Neural cell (in vitro differentiated cells): Measurements from ENCODE around the gene CHM. TPM values are rescaled to one million over a fixed set of nuclear protein-coding genes. Genes with fewer than 3 reads are reported as not detected.
A peak's percentile ranks its signal among the peaks of the same experiment; 100 is the strongest.

Experiments
- H2AFZ ChIP-seq: fragments of 200-600, 300-800 bp; sonication (generic), shearing (Covaris generic); 2 replicates; pipeline ENCODE4 v1.6.0; 2014; ENCODE audit warnings: low read depth, mild to moderate bottlenecking, antibody characterized with exemption, low read length, moderate library complexity
- H3F3A ChIP-seq: fragments of 200-600 bp; shearing (Covaris generic); 2 replicates; pipeline ENCODE4 v1.6.1; 2016; ENCODE audit warnings: mild to moderate bottlenecking, moderate library complexity, mixed read lengths, antibody characterized with exemption, low read length; ENCODE audit not compliant: insufficient read depth, poor library complexity, severe bottlenecking
- H3K27ac ChIP-seq: fragments of 200-600, 300-800 bp; sonication (generic), shearing (Covaris generic); 2 replicates; pipeline ENCODE4 v1.5.1; 2014; ENCODE audit warnings: mild to moderate bottlenecking, low read length, moderate library complexity
- H3K27me3 ChIP-seq: fragments of 300-800, 200-600 bp; sonication (generic), shearing (Covaris generic); 2 replicates; pipeline ENCODE4 v1.6.0; 2014; ENCODE audit warnings: mild to moderate bottlenecking, low read depth, low read length, moderate library complexity; ENCODE audit not compliant: insufficient read depth
- H3K36me3 ChIP-seq: fragments of 300-800, 200-600 bp; sonication (generic), shearing (Covaris generic); 2 replicates; pipeline ENCODE4 v1.5.1; 2014; ENCODE audit warnings: mild to moderate bottlenecking, antibody characterized with exemption, low read length, moderate library complexity; ENCODE audit not compliant: insufficient read depth
- H3K4me2 ChIP-seq: fragments of 300-800, 200-600 bp; sonication (generic), shearing (Covaris generic); 2 replicates; pipeline ENCODE4 v1.6.0; 2014; ENCODE audit warnings: mild to moderate bottlenecking, low read length
- H3K4me3 ChIP-seq: fragments of 300-800, 200-600 bp; sonication (generic), shearing (Covaris generic); 2 replicates; pipeline ENCODE4 v1.5.1; 2014; ENCODE audit warnings: mild to moderate bottlenecking, low read length, moderate library complexity
- H3K79me2 ChIP-seq: fragments of 200-600 bp; shearing (Covaris generic); replicated peaks from 2 replicates; pipeline ENCODE4 v1.6.0; 2014; ENCODE audit warnings: mild to moderate bottlenecking, low read length, moderate library complexity; ENCODE audit not compliant: insufficient read depth
- H3K9ac ChIP-seq: fragments of 300-800, 200-600 bp; sonication (generic), shearing (Covaris generic); 2 replicates; pipeline ENCODE4 v1.6.1; 2016; ENCODE audit warnings: mild to moderate bottlenecking, low read length, mixed read lengths
- H3K9me2 ChIP-seq: fragments of 200-600 bp; shearing (Covaris generic); 2 replicates; pipeline ENCODE4 v1.6.1; 2016; ENCODE audit warnings: mild to moderate bottlenecking, low read length, mixed read lengths; ENCODE audit not compliant: insufficient read depth
- H3K9me3 ChIP-seq: fragments of 200-600, 300-800 bp; sonication (generic), shearing (Covaris generic); 2 replicates; pipeline ENCODE4 v1.6.1; 2016; ENCODE audit warnings: mild to moderate bottlenecking, mixed run types, low read length, moderate library complexity, mixed read lengths
- H4K20me1 ChIP-seq: fragments of 200-600 bp; shearing (Covaris generic); 2 replicates; pipeline ENCODE4 v1.6.1; 2016; ENCODE audit warnings: mild to moderate bottlenecking, mixed run types; ENCODE audit not compliant: insufficient read depth
- EP300 ChIP-seq: fragments of 450-650 bp; conservative IDR thresholded peaks from 2 replicates; pipeline ENCODE4 v1.6.1; 2014; ENCODE audit warnings: antibody characterized with exemption, mild to moderate bottlenecking, moderate library complexity; ENCODE audit not compliant: poor library complexity, severe bottlenecking
- EZH2 ChIP-seq: fragments of 200-600, 300-800 bp; shearing (Covaris generic), sonication (generic); IDR thresholded peaks from 2 replicates; pipeline ENCODE4 v1.6.1; 2014; ENCODE audit warnings: antibody characterized with exemption, low read length, borderline replicate concordance, mild to moderate bottlenecking; ENCODE audit not compliant: insufficient read depth, poor library complexity, severe bottlenecking
- MXI1 ChIP-seq: fragments of 450-650 bp; conservative IDR thresholded peaks from 2 replicates; pipeline ENCODE4 v1.6.1; 2014; ENCODE audit warnings: antibody characterized with exemption, mild to moderate bottlenecking; ENCODE audit not compliant: poor library complexity, severe bottlenecking
- POLR2AphosphoS5 ChIP-seq: IDR thresholded peaks from 2 replicates; pipeline ENCODE4 v1.6.1; 2012
- RAD21 ChIP-seq: fragments of 450-650 bp; conservative IDR thresholded peaks from 2 replicates; pipeline ENCODE4 v1.6.1; 2014; ENCODE audit warnings: antibody characterized with exemption, mild to moderate bottlenecking, moderate library complexity
- SMC3 ChIP-seq: fragments of 450-650 bp; conservative IDR thresholded peaks from 2 replicates; pipeline ENCODE4 v1.6.1; 2014; ENCODE audit warnings: antibody characterized with exemption, mild to moderate bottlenecking, moderate library complexity; ENCODE audit not compliant: poor library complexity
- TAF1 ChIP-seq: IDR thresholded peaks from 2 replicates; pipeline ENCODE4 v1.6.1; 2012; ENCODE audit warnings: low read depth
- polyA plus RNA-seq: library from polyadenylated mRNA; depleted of rRNA; stranded (reverse); fragments of >200 nt; gene quantifications from 2 replicates; pipeline ENCODE4 v1.2.3, GENCODE V29; 2014
- TF ChIP-seq, protein P1 (sequence below): fragments of 450-650 bp; IDR thresholded peaks from 2 replicates; pipeline ENCODE4 v1.5.1; 2014; ENCODE audit warnings: antibody characterized with exemption, mild to moderate bottlenecking, moderate library complexity; ENCODE audit not compliant: poor library complexity, severe bottlenecking
- TF ChIP-seq, protein P2 (sequence below): IDR thresholded peaks from 2 replicates; pipeline ENCODE4 v1.6.1; 2012; ENCODE audit warnings: borderline replicate concordance

CHM gene
- polyA plus RNA-seq, 1 donor from 2014 or later: 20.3 TPM

DNA sequence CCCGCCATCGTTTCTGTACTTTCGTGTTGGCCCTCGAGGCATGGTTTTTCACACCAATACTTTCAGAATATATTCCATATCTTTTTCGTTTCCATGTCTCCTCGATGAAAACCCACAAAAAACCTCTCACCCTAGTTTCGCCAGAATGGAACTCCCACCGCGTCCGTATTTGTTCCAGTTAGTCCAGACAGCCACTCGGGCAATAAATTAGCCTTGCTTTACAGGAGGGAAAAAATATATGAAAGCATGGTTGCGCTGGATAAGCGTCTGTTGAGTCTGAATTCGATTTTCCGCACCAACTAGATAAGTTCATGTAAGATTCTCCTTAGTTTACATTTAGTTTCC is 550 bp upstream of the CHM start:
- Histone ChIP-seq H3F3A (no peaks in the 10 kb centered on the region), H3K79me2 (peaks cover 19% of the 10 kb centered on the region), H3K9ac (peak overlapping the region; percentile 73), H3K27me3 (no peaks in the 10 kb centered on the region), H3K36me3 (no peaks in the 10 kb centered on the region), H3K4me2 (no peak overlapping the region), H2AFZ (peak overlapping the region; percentile 75), H3K9me3 (no peaks in the 10 kb centered on the region), H4K20me1 (no peaks in the 10 kb centered on the region), H3K4me3 (peak overlapping the region; percentile 74), H3K27ac (peak overlapping the region; percentile 83), H3K9me2 (no peaks in the 10 kb centered on the region)
- no peak for TF ChIP-seq TAF1
- TF ChIP-seq, protein P1, sequence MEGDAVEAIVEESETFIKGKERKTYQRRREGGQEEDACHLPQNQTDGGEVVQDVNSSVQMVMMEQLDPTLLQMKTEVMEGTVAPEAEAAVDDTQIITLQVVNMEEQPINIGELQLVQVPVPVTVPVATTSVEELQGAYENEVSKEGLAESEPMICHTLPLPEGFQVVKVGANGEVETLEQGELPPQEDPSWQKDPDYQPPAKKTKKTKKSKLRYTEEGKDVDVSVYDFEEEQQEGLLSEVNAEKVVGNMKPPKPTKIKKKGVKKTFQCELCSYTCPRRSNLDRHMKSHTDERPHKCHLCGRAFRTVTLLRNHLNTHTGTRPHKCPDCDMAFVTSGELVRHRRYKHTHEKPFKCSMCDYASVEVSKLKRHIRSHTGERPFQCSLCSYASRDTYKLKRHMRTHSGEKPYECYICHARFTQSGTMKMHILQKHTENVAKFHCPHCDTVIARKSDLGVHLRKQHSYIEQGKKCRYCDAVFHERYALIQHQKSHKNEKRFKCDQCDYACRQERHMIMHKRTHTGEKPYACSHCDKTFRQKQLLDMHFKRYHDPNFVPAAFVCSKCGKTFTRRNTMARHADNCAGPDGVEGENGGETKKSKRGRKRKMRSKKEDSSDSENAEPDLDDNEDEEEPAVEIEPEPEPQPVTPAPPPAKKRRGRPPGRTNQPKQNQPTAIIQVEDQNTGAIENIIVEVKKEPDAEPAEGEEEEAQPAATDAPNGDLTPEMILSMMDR: no peak
- TF ChIP-seq EZH2: no peak
- no peak for TF ChIP-seq EP300
- TF ChIP-seq SMC3: no peak
- TF ChIP-seq, protein P2, sequence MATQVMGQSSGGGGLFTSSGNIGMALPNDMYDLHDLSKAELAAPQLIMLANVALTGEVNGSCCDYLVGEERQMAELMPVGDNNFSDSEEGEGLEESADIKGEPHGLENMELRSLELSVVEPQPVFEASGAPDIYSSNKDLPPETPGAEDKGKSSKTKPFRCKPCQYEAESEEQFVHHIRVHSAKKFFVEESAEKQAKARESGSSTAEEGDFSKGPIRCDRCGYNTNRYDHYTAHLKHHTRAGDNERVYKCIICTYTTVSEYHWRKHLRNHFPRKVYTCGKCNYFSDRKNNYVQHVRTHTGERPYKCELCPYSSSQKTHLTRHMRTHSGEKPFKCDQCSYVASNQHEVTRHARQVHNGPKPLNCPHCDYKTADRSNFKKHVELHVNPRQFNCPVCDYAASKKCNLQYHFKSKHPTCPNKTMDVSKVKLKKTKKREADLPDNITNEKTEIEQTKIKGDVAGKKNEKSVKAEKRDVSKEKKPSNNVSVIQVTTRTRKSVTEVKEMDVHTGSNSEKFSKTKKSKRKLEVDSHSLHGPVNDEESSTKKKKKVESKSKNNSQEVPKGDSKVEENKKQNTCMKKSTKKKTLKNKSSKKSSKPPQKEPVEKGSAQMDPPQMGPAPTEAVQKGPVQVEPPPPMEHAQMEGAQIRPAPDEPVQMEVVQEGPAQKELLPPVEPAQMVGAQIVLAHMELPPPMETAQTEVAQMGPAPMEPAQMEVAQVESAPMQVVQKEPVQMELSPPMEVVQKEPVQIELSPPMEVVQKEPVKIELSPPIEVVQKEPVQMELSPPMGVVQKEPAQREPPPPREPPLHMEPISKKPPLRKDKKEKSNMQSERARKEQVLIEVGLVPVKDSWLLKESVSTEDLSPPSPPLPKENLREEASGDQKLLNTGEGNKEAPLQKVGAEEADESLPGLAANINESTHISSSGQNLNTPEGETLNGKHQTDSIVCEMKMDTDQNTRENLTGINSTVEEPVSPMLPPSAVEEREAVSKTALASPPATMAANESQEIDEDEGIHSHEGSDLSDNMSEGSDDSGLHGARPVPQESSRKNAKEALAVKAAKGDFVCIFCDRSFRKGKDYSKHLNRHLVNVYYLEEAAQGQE: no peak
- TF ChIP-seq RAD21: no peak
- TF ChIP-seq POLR2AphosphoS5: no peak
- TF ChIP-seq MXI1: no peak

DNA sequence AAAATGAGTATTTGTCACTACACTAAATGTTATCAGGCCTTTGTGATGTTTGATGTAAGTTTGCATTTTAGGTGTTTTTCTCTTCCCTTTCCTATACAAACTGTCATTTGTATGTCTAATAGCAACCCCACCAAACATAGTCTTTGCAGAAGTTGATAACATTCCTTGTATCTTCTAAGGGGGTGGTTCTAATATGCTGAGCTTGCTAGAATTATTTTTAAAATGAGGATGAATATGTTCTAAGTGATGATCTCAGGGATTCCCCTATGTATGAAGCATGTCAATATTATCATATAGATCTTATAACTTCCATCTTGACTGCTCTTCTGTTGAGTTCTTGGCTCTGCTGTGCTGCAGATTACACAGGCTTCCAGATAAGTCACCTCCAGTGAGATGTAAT is 3.1 kb downstream of the CHM start:
- Histone ChIP-seq H2AFZ (no peak overlapping the region), H3K4me3 (no peak overlapping the region), H4K20me1 (no peaks in the 10 kb centered on the region), H3F3A (no peaks in the 10 kb centered on the region), H3K79me2 (peaks cover 19% of the 10 kb centered on the region), H3K9me2 (no peaks in the 10 kb centered on the region), H3K9me3 (no peaks in the 10 kb centered on the region), H3K9ac (no peak overlapping the region), H3K27ac (no peak overlapping the region), H3K27me3 (no peaks in the 10 kb centered on the region), H3K36me3 (no peaks in the 10 kb centered on the region), H3K4me2 (no peak overlapping the region)
- TF ChIP-seq, protein P1: no peak
- TF ChIP-seq, protein P2: no peak
- TF ChIP-seq SMC3 (no peak), EP300 (no peak)
